HepG2 (cell line): Measurements from ENCODE around the gene MRRF. TPM values are rescaled to one million over a fixed set of nuclear protein-coding genes. Genes with fewer than 3 reads are reported as not detected.

Experiments used
- ARID2 ChIP-seq: sonication (generic); formaldehyde crosslinking; IDR thresholded peaks from 2 replicates; pipeline ENCODE4 v1.8.1; 2022; ENCODE audit warnings: mild to moderate bottlenecking, missing genetic modification reagents, borderline replicate concordance
- CC2D1A ChIP-seq: sonication (generic); formaldehyde crosslinking; IDR thresholded peaks from 2 replicates; pipeline ENCODE4 v1.8.1; 2023; ENCODE audit warnings: mild to moderate bottlenecking, missing genetic modification reagents
- CEBPG ChIP-seq: IDR thresholded peaks from 2 replicates; pipeline ENCODE4 v1.6.1; 2016
- FOSL2 ChIP-seq: sonication (generic); formaldehyde crosslinking; IDR thresholded peaks from 2 replicates; pipeline ENCODE4 v1.4.0; 2020; ENCODE audit warnings: missing genetic modification reagents
- FOXA1 ChIP-seq, 2 experiments: fragments of 450-650 bp in 1 of 2; sonication (generic) in 1 of 2; formaldehyde crosslinking in 1 of 2; IDR thresholded peaks; 2 replicates each; pipeline versions ENCODE4 v1.4.0 to v1.6.1; 2016 to 2020; ENCODE audit warnings: missing genetic modification reagents in 1 of 2
- GATAD2A ChIP-seq: IDR thresholded peaks from 2 replicates; pipeline ENCODE4 v1.6.1; 2016
- HDAC1 ChIP-seq: sonication (generic); formaldehyde crosslinking; IDR thresholded peaks from 2 replicates; pipeline ENCODE4 v1.5.1; 2020; ENCODE audit warnings: mild to moderate bottlenecking, missing genetic modification reagents
- MYC ChIP-seq: sonication (generic); formaldehyde crosslinking; IDR thresholded peaks from 2 replicates; pipeline ENCODE4 v1.9.0; 2021; ENCODE audit warnings: missing genetic modification reagents, borderline replicate concordance
- NFE2L2 ChIP-seq: fragments of 150-350 bp; IDR thresholded peaks from 2 replicates; pipeline ENCODE4 v1.6.1; 2014; ENCODE audit warnings: low read length
- NFYC ChIP-seq: IDR thresholded peaks from 2 replicates; pipeline ENCODE4 v1.6.1; 2016; ENCODE audit warnings: missing genetic modification reagents, missing compliant biosample characterization
- PLSCR1 ChIP-seq: sonication (generic); formaldehyde crosslinking; IDR thresholded peaks from 2 replicates; pipeline ENCODE4 v1.5.0; 2020; ENCODE audit warnings: missing genetic modification reagents, mild to moderate bottlenecking, borderline replicate concordance
- POLR2AphosphoS2 ChIP-seq: IDR thresholded peaks from 2 replicates; pipeline ENCODE4 v1.6.1; 2011; ENCODE audit warnings: low read depth, low read length, improper control_type of control experiment
- SRSF9 ChIP-seq: fragments of 200-400 bp; formaldehyde crosslinking; IDR thresholded peaks from 2 replicates; pipeline ENCODE4 v1.6.1; 2018; ENCODE audit warnings: borderline replicate concordance, mild to moderate bottlenecking, low read depth, low read length; ENCODE audit not compliant: insufficient read depth, poor library complexity, severe bottlenecking
- ZFX ChIP-seq: sonication (generic); formaldehyde crosslinking; IDR thresholded peaks from 2 replicates; pipeline ENCODE4 v1.4.0; 2020; ENCODE audit warnings: mild to moderate bottlenecking, low read depth, missing genetic modification reagents, moderate library complexity
- ZMAT5 ChIP-seq: sonication (generic); formaldehyde crosslinking; IDR thresholded peaks from 2 replicates; pipeline ENCODE4 v1.5.0; 2020; ENCODE audit warnings: mild to moderate bottlenecking, low read depth, missing genetic modification reagents, borderline replicate concordance
- ZNF10 ChIP-seq: sonication (generic); formaldehyde crosslinking; IDR thresholded peaks from 2 replicates; pipeline ENCODE4 v1.4.0; 2020; ENCODE audit warnings: mild to moderate bottlenecking, low read depth, missing genetic modification reagents, borderline replicate concordance
- ZNF251 ChIP-seq: sonication (generic); formaldehyde crosslinking; IDR thresholded peaks from 2 replicates; pipeline ENCODE4 v1.9.0; 2021; ENCODE audit warnings: mild to moderate bottlenecking, missing genetic modification reagents
- ZNF552 ChIP-seq: sonication (generic); formaldehyde crosslinking; IDR thresholded peaks from 2 replicates; pipeline ENCODE4 v1.9.0; 2022; ENCODE audit warnings: missing genetic modification reagents, mild to moderate bottlenecking, borderline replicate concordance
- ZNF576 ChIP-seq: sonication (generic); formaldehyde crosslinking; IDR thresholded peaks from 2 replicates; pipeline ENCODE4 v1.4.0; 2020; ENCODE audit warnings: mild to moderate bottlenecking, missing genetic modification reagents
- ZNF703 ChIP-seq: sonication (generic); formaldehyde crosslinking; IDR thresholded peaks from 2 replicates; pipeline ENCODE4 v1.5.1; 2020; ENCODE audit warnings: missing genetic modification reagents, mild to moderate bottlenecking, moderate library complexity, borderline replicate concordance
- polyA plus RNA-seq, 8 experiments: library from polyadenylated mRNA; depleted of rRNA in 3 of 8; stranded (reverse) in 7 of 8; unstranded in 1 of 8; fragments of >200 nt; fragmentation: Illumina TruSeq in 4 of 8; extraction: Trizol in 4 of 8; gene quantifications; 2 replicates each; pipeline versions ENCODE4 v1.2.1 to v1.2.3, GENCODE V29; 2011 to 2016; ENCODE audit warnings: low read depth in 4 of 8, missing spikeins in 1 of 8, mixed read lengths in 1 of 8; ENCODE audit not compliant: insufficient read depth in 1 of 8
- total RNA-seq, 5 experiments: library from RNA; depleted of rRNA; stranded (reverse); fragments of >200 nt; fragmentation: Illumina TruSeq; extraction: Trizol; gene quantifications; 2 replicates each; pipeline ENCODE4 v1.2.3, GENCODE V29; 2016; ENCODE audit warnings: low read depth in 1 of 5
- TF ChIP-seq, protein P1 (sequence below): sonication (generic); formaldehyde crosslinking; conservative IDR thresholded peaks from 2 replicates; pipeline ENCODE4 v1.8.1; 2023; ENCODE audit warnings: missing genetic modification reagents
- TF ChIP-seq, protein P2 (sequence below): IDR thresholded peaks from 2 replicates; pipeline ENCODE4 v1.6.1; 2016; ENCODE audit warnings: missing genetic modification reagents, missing compliant biosample characterization
- TF ChIP-seq, protein P3 (sequence below): sonication (generic); formaldehyde crosslinking; IDR thresholded peaks from 2 replicates; pipeline ENCODE4 v1.8.1; 2022; ENCODE audit warnings: low read depth, mild to moderate bottlenecking, missing genetic modification reagents

MRRF gene
- total and polyA plus RNA-seq, 2 of the 13 experiments (the other 11 are each of a cell fraction or from before 2014, with no cell fraction given): 37.3 to 44.3 TPM

DNA sequence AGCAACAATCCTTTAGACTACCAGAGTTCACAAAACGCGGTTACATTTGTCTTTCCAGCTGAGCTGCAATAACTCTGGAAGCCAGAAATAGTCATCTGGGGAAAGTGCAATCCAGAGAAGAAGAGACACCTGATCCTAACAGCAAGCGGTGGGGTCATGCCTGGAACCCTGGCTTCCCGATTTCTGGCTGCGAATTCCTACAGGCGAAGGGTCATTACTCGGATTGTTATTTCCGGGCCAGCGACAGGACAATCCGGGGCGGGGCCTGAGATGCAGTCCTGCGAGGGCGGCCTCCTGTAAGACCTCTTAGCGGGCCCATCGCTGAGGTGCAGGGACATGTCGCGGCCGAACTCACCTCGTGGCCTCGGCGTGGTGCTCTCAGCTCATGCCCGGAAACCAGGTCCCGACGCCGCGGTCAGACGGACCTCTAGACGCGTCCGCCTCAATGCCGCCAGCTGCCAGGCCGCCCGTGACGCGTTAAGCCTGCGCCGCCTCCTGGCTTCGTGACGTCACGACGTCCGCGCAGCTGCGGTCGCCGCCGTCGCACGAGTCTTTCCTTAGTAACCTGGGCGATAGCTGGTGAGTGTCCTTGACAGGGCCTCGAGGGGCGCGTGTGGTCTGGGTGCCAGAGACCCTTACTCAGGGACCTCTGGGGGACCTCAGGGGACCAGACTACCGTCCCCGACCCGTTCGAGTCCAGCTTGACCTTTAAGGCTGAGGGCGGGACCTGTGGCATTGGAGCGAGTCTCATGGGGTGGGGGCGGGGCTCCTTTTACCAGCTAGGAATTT, at the start of gene MRRF, which contains the start of gene RBM18 (continued):
- TF ChIP-seq ZNF703 (peak; percentile 80; the same call in 1 of the 2 replicates), FOXA1 (IDR thresholded peaks at IDR 0.05) (no peak), FOXA1 (CRISPR knock-in tag; IDR thresholded peaks at IDR 0.05) (peak; percentile 58), HDAC1 (CRISPR knock-in tag) (peak; percentile 94), GATAD2A (CRISPR knock-in tag) (peak; percentile 71), ZNF552 (peak; percentile 97), ZNF10 (CRISPR knock-in tag) (peak; percentile 88; the same call in 1 of the 2 replicates), CEBPG (CRISPR knock-in tag) (peak; percentile 44), FOSL2 (peak; percentile 56), POLR2AphosphoS2 (no peak), NFYC (CRISPR knock-in tag) (peak; percentile 58; the same call in 1 of the 2 replicates), PLSCR1 (no peak), NFE2L2 (no peak), ZNF251 (CRISPR knock-in tag) (peak; percentile 93), SRSF9 (no peak), CC2D1A (CRISPR knock-in tag) (no peak), ZNF576 (CRISPR knock-in tag) (peak; percentile 65; the same call in 1 of the 2 replicates), ARID2 (CRISPR knock-in tag) (peak; percentile 91), ZMAT5 (CRISPR knock-in tag) (no peak), MYC (CRISPR knock-in tag) (peak; percentile 97), ZFX (peak; percentile 98)
- TF ChIP-seq, protein P1, sequence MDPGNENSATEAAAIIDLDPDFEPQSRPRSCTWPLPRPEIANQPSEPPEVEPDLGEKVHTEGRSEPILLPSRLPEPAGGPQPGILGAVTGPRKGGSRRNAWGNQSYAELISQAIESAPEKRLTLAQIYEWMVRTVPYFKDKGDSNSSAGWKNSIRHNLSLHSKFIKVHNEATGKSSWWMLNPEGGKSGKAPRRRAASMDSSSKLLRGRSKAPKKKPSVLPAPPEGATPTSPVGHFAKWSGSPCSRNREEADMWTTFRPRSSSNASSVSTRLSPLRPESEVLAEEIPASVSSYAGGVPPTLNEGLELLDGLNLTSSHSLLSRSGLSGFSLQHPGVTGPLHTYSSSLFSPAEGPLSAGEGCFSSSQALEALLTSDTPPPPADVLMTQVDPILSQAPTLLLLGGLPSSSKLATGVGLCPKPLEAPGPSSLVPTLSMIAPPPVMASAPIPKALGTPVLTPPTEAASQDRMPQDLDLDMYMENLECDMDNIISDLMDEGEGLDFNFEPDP (CRISPR knock-in tag): 0 out of 2 replicates have a peak, but pooled peaks have one; percentile 96
- TF ChIP-seq, protein P2, sequence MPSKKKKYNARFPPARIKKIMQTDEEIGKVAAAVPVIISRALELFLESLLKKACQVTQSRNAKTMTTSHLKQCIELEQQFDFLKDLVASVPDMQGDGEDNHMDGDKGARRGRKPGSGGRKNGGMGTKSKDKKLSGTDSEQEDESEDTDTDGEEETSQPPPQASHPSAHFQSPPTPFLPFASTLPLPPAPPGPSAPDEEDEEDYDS (CRISPR knock-in tag): peak; percentile 58; the same call in 1 of the 2 replicates
- TF ChIP-seq, protein P3, sequence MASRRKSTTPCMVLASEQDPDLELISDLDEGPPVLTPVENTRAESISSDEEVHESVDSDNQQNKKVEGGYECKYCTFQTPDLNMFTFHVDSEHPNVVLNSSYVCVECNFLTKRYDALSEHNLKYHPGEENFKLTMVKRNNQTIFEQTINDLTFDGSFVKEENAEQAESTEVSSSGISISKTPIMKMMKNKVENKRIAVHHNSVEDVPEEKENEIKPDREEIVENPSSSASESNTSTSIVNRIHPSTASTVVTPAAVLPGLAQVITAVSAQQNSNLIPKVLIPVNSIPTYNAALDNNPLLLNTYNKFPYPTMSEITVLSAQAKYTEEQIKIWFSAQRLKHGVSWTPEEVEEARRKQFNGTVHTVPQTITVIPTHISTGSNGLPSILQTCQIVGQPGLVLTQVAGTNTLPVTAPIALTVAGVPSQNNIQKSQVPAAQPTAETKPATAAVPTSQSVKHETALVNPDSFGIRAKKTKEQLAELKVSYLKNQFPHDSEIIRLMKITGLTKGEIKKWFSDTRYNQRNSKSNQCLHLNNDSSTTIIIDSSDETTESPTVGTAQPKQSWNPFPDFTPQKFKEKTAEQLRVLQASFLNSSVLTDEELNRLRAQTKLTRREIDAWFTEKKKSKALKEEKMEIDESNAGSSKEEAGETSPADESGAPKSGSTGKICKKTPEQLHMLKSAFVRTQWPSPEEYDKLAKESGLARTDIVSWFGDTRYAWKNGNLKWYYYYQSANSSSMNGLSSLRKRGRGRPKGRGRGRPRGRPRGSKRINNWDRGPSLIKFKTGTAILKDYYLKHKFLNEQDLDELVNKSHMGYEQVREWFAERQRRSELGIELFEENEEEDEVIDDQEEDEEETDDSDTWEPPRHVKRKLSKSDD (CRISPR knock-in tag): peak; percentile 100
